ENCODE results near the gene PKP1. TPM values are rescaled to one million over a fixed set of nuclear protein-coding genes. Genes with fewer than 3 reads are reported as not detected.

The PKP1 gene
- total RNA-seq, 1 donor, result under 0.01 TPM

- peak; percentile 62 for DNase-seq (ENCODE audit: low read depth)
Measured at GRCh38 chr1:201346337-201346939, 63.1 kb downstream of the PKP1 start.

GRCh38 chr1:201346987-201347386 is 63.7 kb downstream of the PKP1 start:
- DNase-seq (ENCODE audit: low read depth), result no peak
- no peak for TF ChIP-seq CTCF (IDR thresholded peaks at IDR 0.05; ENCODE audit: insufficient read depth, low read length)
- H3K4me3 ChIP-seq (ENCODE audit: low read depth, low read length), result no peak overlapping the region

More at GRCh38 chr1:201346337-201346939, 63.1 kb downstream of the PKP1 start:
- no peak overlapping the region for H3K4me3 ChIP-seq (ENCODE audit: low read depth, low read length)
- TF ChIP-seq CTCF (IDR thresholded peaks at IDR 0.05; ENCODE audit: insufficient read depth, low read length), result peak; percentile 74

- H3K4me3 ChIP-seq (ENCODE audit: low read depth, low read length), result no peak overlapping the region
- DNase-seq (ENCODE audit: low read depth), result no peak
- TF ChIP-seq CTCF (IDR thresholded peaks at IDR 0.05; ENCODE audit: insufficient read depth, low read length), result no peak
Measured at GRCh38 chr1:201347498-201348210, 64.3 kb downstream of the PKP1 start.

- TF ChIP-seq CTCF (IDR thresholded peaks at IDR 0.05; ENCODE audit: insufficient read depth, low read length), result peak; percentile 68
- H3K4me3 ChIP-seq (ENCODE audit: low read depth, low read length), result no peak overlapping the region
- peak; percentile 45 for DNase-seq (ENCODE audit: low read depth)
Measured at GRCh38 chr1:201348211-201348566, 64.9 kb downstream of the PKP1 start.

GRCh38 chr1:201349092-201349491 is 65.8 kb downstream of the PKP1 start:
- no peak overlapping the region for H3K4me3 ChIP-seq (ENCODE audit: low read depth, low read length)
- no peak for TF ChIP-seq CTCF (IDR thresholded peaks at IDR 0.05; ENCODE audit: insufficient read depth, low read length)
- DNase-seq (ENCODE audit: low read depth), result no peak

- no peak for DNase-seq (ENCODE audit: low read depth)
Measured at GRCh38 chr1:201350361-201350725, 67.0 kb downstream of the PKP1 start.

More at GRCh38 chr1:201350361-201350725, 67.0 kb downstream of the PKP1 start:
- TF ChIP-seq CTCF (IDR thresholded peaks at IDR 0.05; ENCODE audit: insufficient read depth, low read length), result no peak
- no peak overlapping the region for H3K4me3 ChIP-seq (ENCODE audit: low read depth, low read length)
